ENCODE measurements around the gene NCOA4. TPM values are rescaled to one million over a fixed set of nuclear protein-coding genes. Genes with fewer than 3 reads are reported as not detected.

Gene NCOA4
- total RNA-seq, 1 experiment from 2014 or later = 69.4 TPM

DNA sequence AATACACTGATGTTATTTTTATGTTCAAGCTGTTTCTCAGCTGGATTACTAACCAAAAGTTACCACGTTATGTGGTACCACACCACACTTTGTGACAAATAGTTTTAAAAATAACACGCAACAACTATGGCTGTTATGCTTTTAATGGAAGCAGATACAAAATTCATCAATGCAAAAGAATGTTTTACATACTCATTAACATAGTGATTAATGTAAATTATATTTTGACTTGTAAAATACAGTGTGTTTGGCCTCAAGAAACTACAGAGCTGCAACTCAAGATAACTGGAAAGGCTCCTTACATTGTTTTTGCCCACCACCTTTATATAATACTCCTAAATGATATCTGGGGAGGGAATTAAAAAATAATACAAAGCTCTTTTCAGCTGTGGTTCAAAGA is 25.5 kb downstream of the NCOA4 start:
- no peak overlapping the region; the same call in 1 of the 2 replicates for H3K27ac Mint-ChIP-seq
- no peaks in the 10 kb centered on the region for H3K27me3 Mint-ChIP-seq (ENCODE audit: low read depth)
- ATAC-seq (no peak), DNase-seq (ENCODE audit: low spot score) (no peak)
- H3K9me3 Mint-ChIP-seq = no peaks in the 10 kb centered on the region
- ChIA-PET CTCF (interaction anchor here (1.2 kb wide), 1 partner anchor 224 kb away, joined by 3 read pairs; no protein-coding TSS in a partner anchor), POLR2A (interaction anchor here (0.6 kb wide), 1 partner anchor 22 kb away, joined by 5 read pairs; no protein-coding TSS in a partner anchor)
- H3K4me3 Mint-ChIP-seq = no peak overlapping the region
- H3K36me3 Mint-ChIP-seq = peaks cover 71% of the 10 kb centered on the region
- TF ChIP-seq TP53 (CRISPR knock-in tag; IDR thresholded peaks at IDR 0.05) = no peak
- TF ChIP-seq GABPB1 (CRISPR knock-in tag; IDR thresholded peaks at IDR 0.05) = no peak
- no peak for TF ChIP-seq E2F5 (CRISPR knock-in tag; IDR thresholded peaks at IDR 0.05)
- no peak for TF ChIP-seq ZNF138 (CRISPR knock-in tag; conservative IDR thresholded peaks at IDR 0.05)
- no peak for TF ChIP-seq NFATC4 (CRISPR knock-in tag; IDR thresholded peaks at IDR 0.05)
- no peak for TF ChIP-seq ZNF416 (CRISPR knock-in tag; IDR thresholded peaks at IDR 0.05)
- TF ChIP-seq ZNF232 (CRISPR knock-in tag; IDR thresholded peaks at IDR 0.05) = no peak
- TF ChIP-seq, protein P1, sequence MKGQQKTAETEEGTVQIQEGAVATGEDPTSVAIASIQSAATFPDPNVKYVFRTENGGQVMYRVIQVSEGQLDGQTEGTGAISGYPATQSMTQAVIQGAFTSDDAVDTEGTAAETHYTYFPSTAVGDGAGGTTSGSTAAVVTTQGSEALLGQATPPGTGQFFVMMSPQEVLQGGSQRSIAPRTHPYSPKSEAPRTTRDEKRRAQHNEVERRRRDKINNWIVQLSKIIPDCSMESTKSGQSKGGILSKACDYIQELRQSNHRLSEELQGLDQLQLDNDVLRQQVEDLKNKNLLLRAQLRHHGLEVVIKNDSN (CRISPR knock-in tag; IDR thresholded peaks at IDR 0.05) = no peak
- no peak for TF ChIP-seq CTCF (IDR thresholded peaks at IDR 0.05)
- TF ChIP-seq, protein P2, sequence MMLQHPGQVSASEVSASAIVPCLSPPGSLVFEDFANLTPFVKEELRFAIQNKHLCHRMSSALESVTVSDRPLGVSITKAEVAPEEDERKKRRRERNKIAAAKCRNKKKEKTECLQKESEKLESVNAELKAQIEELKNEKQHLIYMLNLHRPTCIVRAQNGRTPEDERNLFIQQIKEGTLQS (CRISPR knock-in tag; conservative IDR thresholded peaks at IDR 0.05) = no peak
- TF ChIP-seq EMX1 (CRISPR knock-in tag; IDR thresholded peaks at IDR 0.05) = no peak
- H3K4me1 Mint-ChIP-seq = peaks cover 2% of the 10 kb centered on the region

- Mint-ChIP-seq H3K9me3 (peaks cover 12% of the 10 kb centered on the region), H3K4me1 (peaks cover 18% of the 10 kb centered on the region), H3K36me3 (peaks cover 80% of the 10 kb centered on the region), H3K27ac (no peak overlapping the region), H3K27me3 (ENCODE audit: low read depth) (no peaks in the 10 kb centered on the region), H3K4me3 (no peak overlapping the region)
- POLR2A ChIA-PET = no interaction called here
- DNase-seq (ENCODE audit: low spot score) (no peak), ATAC-seq (no peak)
- CTCF ChIA-PET = no interaction called here
- TF ChIP-seq TEAD4 (CRISPR knock-in tag; IDR thresholded peaks at IDR 0.05) = no peak
- TF ChIP-seq NFATC4 (CRISPR knock-in tag; IDR thresholded peaks at IDR 0.05) = no peak
- no peak for TF ChIP-seq ATF1 (CRISPR knock-in tag; IDR thresholded peaks at IDR 0.05)
- TF ChIP-seq CBFB (CRISPR knock-in tag; IDR thresholded peaks at IDR 0.05; ENCODE audit: low read depth) = no peak
- TF ChIP-seq JAZF1 (CRISPR knock-in tag; IDR thresholded peaks at IDR 0.05) = no peak
- TF ChIP-seq EMX1 (CRISPR knock-in tag; IDR thresholded peaks at IDR 0.05) = no peak
- no peak for TF ChIP-seq ZNF423 (CRISPR knock-in tag; IDR thresholded peaks at IDR 0.05)
- TF ChIP-seq NFYB (CRISPR knock-in tag; conservative IDR thresholded peaks at IDR 0.05; ENCODE audit: low read depth) = no peak
- TF ChIP-seq, protein P3, sequence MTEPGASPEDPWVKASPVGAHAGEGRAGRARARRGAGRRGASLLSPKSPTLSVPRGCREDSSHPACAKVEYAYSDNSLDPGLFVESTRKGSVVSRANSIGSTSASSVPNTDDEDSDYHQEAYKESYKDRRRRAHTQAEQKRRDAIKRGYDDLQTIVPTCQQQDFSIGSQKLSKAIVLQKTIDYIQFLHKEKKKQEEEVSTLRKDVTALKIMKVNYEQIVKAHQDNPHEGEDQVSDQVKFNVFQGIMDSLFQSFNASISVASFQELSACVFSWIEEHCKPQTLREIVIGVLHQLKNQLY (CRISPR knock-in tag; IDR thresholded peaks at IDR 0.05) = no peak
- TF ChIP-seq, protein P4, sequence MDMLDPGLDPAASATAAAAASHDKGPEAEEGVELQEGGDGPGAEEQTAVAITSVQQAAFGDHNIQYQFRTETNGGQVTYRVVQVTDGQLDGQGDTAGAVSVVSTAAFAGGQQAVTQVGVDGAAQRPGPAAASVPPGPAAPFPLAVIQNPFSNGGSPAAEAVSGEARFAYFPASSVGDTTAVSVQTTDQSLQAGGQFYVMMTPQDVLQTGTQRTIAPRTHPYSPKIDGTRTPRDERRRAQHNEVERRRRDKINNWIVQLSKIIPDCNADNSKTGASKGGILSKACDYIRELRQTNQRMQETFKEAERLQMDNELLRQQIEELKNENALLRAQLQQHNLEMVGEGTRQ (CRISPR knock-in tag; IDR thresholded peaks at IDR 0.05) = no peak
- TF ChIP-seq, protein P5, sequence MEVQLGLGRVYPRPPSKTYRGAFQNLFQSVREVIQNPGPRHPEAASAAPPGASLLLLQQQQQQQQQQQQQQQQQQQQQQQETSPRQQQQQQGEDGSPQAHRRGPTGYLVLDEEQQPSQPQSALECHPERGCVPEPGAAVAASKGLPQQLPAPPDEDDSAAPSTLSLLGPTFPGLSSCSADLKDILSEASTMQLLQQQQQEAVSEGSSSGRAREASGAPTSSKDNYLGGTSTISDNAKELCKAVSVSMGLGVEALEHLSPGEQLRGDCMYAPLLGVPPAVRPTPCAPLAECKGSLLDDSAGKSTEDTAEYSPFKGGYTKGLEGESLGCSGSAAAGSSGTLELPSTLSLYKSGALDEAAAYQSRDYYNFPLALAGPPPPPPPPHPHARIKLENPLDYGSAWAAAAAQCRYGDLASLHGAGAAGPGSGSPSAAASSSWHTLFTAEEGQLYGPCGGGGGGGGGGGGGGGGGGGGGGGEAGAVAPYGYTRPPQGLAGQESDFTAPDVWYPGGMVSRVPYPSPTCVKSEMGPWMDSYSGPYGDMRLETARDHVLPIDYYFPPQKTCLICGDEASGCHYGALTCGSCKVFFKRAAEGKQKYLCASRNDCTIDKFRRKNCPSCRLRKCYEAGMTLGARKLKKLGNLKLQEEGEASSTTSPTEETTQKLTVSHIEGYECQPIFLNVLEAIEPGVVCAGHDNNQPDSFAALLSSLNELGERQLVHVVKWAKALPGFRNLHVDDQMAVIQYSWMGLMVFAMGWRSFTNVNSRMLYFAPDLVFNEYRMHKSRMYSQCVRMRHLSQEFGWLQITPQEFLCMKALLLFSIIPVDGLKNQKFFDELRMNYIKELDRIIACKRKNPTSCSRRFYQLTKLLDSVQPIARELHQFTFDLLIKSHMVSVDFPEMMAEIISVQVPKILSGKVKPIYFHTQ (CRISPR knock-in tag; IDR thresholded peaks at IDR 0.05) = no peak
- TF ChIP-seq TEAD1 (CRISPR knock-in tag; IDR thresholded peaks at IDR 0.05) = no peak
- no peak for TF ChIP-seq ELF4 (CRISPR knock-in tag; IDR thresholded peaks at IDR 0.05; ENCODE audit: low read depth)
- no peak for TF ChIP-seq ZNF281 (CRISPR knock-in tag; IDR thresholded peaks at IDR 0.05)
- no peak for TF ChIP-seq CREB1 (CRISPR knock-in tag; IDR thresholded peaks at IDR 0.05)
Observed at GRCh38 chr10:46002916-46003693, 27.3 kb downstream of the NCOA4 start.

Data from WTC11 (cell line).